Neutrophil (primary cell): ENCODE measurements around the gene NUSAP1.
A peak's percentile ranks its signal among the peaks of the same experiment; 100 is the strongest.

Experiments used
- H3K27ac ChIP-seq: fragments of 200-600 bp; sonication (generic); 2 replicates; pipeline ENCODE4 v1.5.1; 2016; ENCODE audit warnings: mild to moderate bottlenecking, moderate library complexity
- H3K27me3 ChIP-seq: fragments of 200-600 bp; sonication (generic); 2 replicates; pipeline ENCODE4 v1.6.0; 2016; ENCODE audit warnings: mild to moderate bottlenecking
- H3K36me3 ChIP-seq: fragments of 200-600 bp; sonication (generic); 2 replicates; pipeline ENCODE4 v1.5.1; 2017
- H3K4me1 ChIP-seq, 2 experiments: fragments of 200-600 bp in 1 of 2; sonication (generic) in 1 of 2; 1 replicate in 1 of 2; 2 replicates in 1 of 2; pipeline versions ENCODE4 v1.5.1 to v1.6.1; 2013 to 2016; ENCODE audit warnings: low read depth in 1 of 2, low read length in 1 of 2, mild to moderate bottlenecking in 1 of 2, moderate library complexity in 1 of 2; ENCODE audit not compliant: control insufficient read depth in 1 of 2, insufficient read depth in 1 of 2
- H3K4me3 ChIP-seq, 2 experiments: fragments of 200-600 bp in 1 of 2; sonication (generic) in 1 of 2; 1 replicate in 1 of 2; 2 replicates in 1 of 2; pipeline ENCODE4 v1.5.1; 2013 to 2016; ENCODE audit warnings: low read depth in 1 of 2, low read length in 1 of 2, mild to moderate bottlenecking in 1 of 2, moderate library complexity in 1 of 2
- H3K9me3 ChIP-seq: fragments of 200-600 bp; sonication (generic); 2 replicates; pipeline ENCODE4 v1.5.1; 2016
- TF ChIP-seq, protein P1 (sequence below): fragments of 200-600 bp; sonication (generic); IDR thresholded peaks from 2 replicates; pipeline ENCODE4 v1.5.1; 2016; ENCODE audit warnings: antibody characterized with exemption

Gene NUSAP1

DNA sequence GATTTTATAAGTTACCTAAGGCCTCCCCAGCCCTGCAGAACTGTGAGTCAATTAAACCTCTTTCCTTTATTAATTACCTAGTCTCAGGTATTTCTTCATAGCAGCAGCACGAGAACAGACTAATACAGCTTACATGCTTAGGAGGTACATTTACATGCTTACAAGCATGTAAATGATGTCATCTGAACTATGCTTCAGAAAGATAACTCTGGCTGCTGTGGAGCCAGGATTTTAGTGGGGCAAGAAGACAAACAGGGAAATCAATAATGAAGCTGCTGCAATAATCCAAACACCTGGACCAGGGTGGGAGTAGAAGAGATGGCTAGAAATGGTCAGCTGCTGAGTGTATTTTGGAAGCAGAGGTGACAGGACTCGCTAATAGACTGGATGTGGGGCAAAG, 60.0 kb downstream of the NUSAP1 start:
- Histone ChIP-seq H3K9me3 (no peaks in the 10 kb centered on the region), H3K4me3 (no peak overlapping the region), H3K4me1 (peaks cover 28 to 38% of the 10 kb centered on the region in 2 experiments), H3K27ac (peak overlapping the region; percentile 72), H3K27me3 (no peaks in the 10 kb centered on the region), H3K36me3 (peaks cover 15% of the 10 kb centered on the region)
- TF ChIP-seq, protein P1, sequence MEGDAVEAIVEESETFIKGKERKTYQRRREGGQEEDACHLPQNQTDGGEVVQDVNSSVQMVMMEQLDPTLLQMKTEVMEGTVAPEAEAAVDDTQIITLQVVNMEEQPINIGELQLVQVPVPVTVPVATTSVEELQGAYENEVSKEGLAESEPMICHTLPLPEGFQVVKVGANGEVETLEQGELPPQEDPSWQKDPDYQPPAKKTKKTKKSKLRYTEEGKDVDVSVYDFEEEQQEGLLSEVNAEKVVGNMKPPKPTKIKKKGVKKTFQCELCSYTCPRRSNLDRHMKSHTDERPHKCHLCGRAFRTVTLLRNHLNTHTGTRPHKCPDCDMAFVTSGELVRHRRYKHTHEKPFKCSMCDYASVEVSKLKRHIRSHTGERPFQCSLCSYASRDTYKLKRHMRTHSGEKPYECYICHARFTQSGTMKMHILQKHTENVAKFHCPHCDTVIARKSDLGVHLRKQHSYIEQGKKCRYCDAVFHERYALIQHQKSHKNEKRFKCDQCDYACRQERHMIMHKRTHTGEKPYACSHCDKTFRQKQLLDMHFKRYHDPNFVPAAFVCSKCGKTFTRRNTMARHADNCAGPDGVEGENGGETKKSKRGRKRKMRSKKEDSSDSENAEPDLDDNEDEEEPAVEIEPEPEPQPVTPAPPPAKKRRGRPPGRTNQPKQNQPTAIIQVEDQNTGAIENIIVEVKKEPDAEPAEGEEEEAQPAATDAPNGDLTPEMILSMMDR: no peak

DNA sequence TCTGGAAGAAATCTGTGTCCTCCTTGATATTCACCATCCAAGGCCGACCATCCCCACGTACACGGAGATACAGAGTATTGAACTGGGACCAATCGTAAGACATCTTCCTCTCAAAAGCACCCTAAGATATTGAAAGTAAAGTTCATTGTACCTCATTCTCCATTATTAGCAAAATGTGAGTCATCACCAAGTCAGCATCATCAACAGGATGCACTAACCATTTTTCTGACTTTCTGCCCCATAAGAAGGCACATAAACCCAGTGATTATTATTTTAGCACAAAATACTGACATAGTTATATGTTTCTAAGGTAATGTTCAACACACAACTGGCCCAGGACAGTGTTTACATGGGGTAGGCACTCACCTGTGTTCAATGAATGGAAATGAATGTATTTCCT, 62.2 kb downstream of the NUSAP1 start:
- H3K4me1 ChIP-seq: peaks cover 25 to 35% of the 10 kb centered on the region in 2 experiments
- TF ChIP-seq, protein P1: no peak
- H3K9me3 ChIP-seq: no peaks in the 10 kb centered on the region
- no peak overlapping the region for H3K4me3 ChIP-seq
- H3K27me3 ChIP-seq: no peaks in the 10 kb centered on the region
- peaks cover 12% of the 10 kb centered on the region for H3K36me3 ChIP-seq
- H3K27ac ChIP-seq: peak overlapping the region; percentile 56

DNA sequence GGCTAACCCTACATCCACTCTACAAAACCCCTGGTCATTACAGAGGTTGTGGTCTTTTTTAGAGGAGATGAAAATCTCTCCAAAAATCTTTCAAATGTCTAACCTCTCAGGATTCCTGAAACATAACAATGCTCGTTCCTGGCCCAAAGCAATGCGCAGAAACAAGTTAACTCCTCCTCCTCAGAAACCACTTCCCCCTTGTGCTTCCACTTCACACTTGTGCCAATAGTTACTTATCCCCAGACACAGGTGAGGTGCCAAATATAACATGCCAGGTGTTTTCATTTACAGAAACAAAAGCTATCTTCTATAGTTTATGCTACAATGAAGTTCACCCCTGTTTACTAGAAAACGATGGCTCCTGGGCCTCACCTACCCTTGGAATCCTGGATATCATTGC, 63.4 kb downstream of the NUSAP1 start:
- peak overlapping the region; percentile 3 to 39 for H3K4me3 ChIP-seq

DNA sequence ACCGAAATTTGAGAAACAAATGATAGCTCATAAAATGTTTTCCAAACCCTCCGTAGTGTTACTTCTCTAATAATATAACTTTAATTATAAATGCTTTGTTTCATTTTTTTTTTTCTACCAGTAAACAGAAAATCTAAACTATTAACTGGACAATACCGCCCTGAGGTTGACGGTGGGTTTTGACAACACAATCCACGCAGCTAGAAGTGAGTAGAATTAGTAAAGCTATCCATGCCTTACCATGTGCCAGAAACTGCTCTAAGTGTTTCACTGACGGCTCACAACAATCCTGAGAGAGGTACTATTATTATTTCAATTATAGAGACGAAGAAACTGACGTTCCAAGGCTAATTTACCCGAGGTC, 69.2 kb downstream of the NUSAP1 start:
- H3K9me3 ChIP-seq: no peaks in the 10 kb centered on the region
- no peaks in the 10 kb centered on the region for H3K27me3 ChIP-seq
- peak overlapping the region; percentile 80 to 94 for H3K4me3 ChIP-seq
- H3K27ac ChIP-seq: peak overlapping the region; percentile 97
- no peaks in the 10 kb centered on the region for H3K36me3 ChIP-seq
- H3K4me1 ChIP-seq: peaks cover 52 to 54% of the 10 kb centered on the region in 2 experiments
- TF ChIP-seq, protein P1: no peak

More for the DNA sequence above, 63.4 kb downstream of the NUSAP1 start:
- Histone ChIP-seq H3K4me1 (peaks cover 25 to 35% of the 10 kb centered on the region in 2 experiments), H3K27ac (peak overlapping the region; percentile 74), H3K36me3 (peaks cover 10% of the 10 kb centered on the region), H3K27me3 (no peaks in the 10 kb centered on the region), H3K9me3 (no peaks in the 10 kb centered on the region)
- TF ChIP-seq, protein P1: no peak

DNA sequence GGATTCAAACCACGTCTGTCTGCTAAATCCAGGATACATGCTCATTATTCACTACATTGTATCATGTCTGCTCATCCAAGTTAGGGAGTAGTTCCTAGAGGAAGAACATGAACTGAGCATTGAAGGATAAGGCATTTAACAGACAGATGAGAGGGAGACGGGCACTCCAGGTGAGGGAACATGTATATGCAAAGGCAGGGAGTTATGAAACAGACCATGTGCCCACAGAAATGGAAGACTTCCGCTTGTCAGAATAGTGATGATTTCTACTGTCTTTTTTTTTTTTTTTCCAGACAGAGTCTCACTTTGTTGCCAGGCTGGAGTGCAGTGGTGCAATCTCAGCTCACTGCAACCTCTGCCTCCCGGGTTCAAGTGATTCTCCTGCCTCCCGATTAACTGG, 74.7 kb downstream of the NUSAP1 start:
- Histone ChIP-seq H3K9me3 (no peaks in the 10 kb centered on the region), H3K27ac (peak overlapping the region; percentile 97), H3K27me3 (no peaks in the 10 kb centered on the region), H3K4me1 (peaks cover 84 to 86% of the 10 kb centered on the region in 2 experiments), H3K36me3 (no peaks in the 10 kb centered on the region), H3K4me3 (peak overlapping the region; percentile 21 to 48)
- TF ChIP-seq, protein P1: no peak

DNA sequence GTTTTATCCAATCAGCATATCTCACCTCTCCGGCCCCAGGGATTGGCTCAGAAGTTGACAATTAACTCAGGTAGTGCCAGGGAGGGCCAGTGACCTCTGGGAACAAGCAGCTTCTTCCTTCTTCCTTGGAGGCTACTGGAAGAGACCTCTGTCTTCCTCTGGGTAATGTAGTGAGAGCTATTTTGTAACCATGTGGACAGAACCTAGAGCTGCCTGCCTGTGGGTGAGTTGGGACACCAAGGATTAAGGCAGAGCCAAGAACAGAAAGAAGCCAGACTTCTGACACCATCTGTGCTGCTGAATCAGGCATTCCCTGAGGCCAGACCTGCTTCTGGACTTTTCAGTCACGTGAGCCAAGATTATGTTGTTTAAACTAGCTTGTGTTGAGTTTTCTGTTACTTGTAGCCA, 75.6 kb downstream of the NUSAP1 start:
- TF ChIP-seq, protein P1: no peak
- peak overlapping the region in 1 of 2 experiments; percentile 48 for H3K4me3 ChIP-seq
- H3K27ac ChIP-seq: peak overlapping the region; percentile 97
- H3K36me3 ChIP-seq: no peaks in the 10 kb centered on the region
- peaks cover 80% of the 10 kb centered on the region in 2 experiments for H3K4me1 ChIP-seq
- no peaks in the 10 kb centered on the region for H3K9me3 ChIP-seq
- H3K27me3 ChIP-seq: no peaks in the 10 kb centered on the region
